GM12892 (cell line): Measurements from ENCODE around the gene SH2B2.
"Not testable (repeated sequence)": the region's sequence is repeated elsewhere in the genome, so short reads cannot be mapped to it uniquely, and the experiment has no call there.

Experiments used
- POLR2A ChIP-seq: IDR thresholded peaks from 2 replicates; pipeline ENCODE4 v1.6.1; 2011; ENCODE audit warnings: low read depth, low read length, control low read depth
- POLR2AphosphoS5 ChIP-seq: IDR thresholded peaks from 2 replicates; pipeline ENCODE4 v1.6.1; 2011; ENCODE audit warnings: low read depth, low read length, control low read depth

DNA sequence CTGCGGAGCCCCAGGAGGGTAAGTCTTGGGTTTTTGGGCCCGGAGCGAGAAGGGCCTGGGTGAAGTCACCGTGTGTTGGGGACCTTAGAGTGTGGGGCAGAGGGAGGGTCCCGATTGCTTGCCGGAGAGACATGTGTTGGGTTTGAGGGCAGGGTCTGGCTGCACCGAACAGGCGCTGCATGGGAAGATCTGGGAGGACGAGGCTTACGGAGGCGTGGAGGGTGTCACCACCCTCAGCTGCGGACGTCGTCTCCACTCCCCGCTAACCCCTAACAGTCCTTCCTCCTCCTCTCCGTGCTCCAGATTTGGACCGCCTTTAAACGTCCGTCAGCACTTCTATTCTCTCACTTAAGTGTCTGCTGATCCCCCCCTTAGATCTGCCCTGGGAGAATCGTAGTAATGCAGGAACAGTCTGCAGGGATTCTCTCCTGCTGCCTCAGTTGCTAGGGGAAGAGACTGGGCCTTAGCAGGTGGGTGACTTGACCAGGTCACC lies 77.8 kb downstream of the SH2B2 start:
- TF ChIP-seq POLR2A, POLR2AphosphoS5: not testable (repeated sequence)
